Measurements from ENCODE around the gene USP36. TPM values are rescaled to one million over a fixed set of nuclear protein-coding genes. Genes with fewer than 3 reads are reported as not detected.

USP36 gene
- total RNA-seq, 4 donors from 2014 or later: 36.7 to 63.6 (median 45.2) TPM

DNA sequence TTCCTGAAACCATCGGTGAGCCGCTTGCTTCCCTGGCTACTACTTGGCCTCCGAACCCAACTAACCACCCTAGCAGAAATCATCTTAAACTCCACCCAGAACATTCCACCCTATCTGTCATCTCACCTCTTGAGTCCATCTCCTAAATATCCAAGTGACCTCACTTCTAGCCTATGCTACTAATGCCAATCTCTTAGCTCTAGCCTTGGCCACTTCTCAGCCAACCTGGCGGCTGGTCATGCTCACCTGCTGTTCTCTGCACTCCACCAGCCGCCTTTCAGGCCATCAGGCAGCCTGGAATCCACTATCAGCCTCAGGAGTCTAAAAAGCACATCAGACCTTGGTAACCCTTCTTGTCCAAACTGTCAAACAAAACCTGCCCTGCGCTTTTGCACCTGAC lies 46.6 kb downstream of the USP36 start:
- no peak for DNase-seq (ENCODE audit: low spot score in 2 of 2)
- intact Hi-C loops (cut with DNase I; ENCODE audit: low total_unique reads): no loop called here
- no peak overlapping the region for H3K4me3 ChIP-seq (ENCODE audit: low read depth, poor library complexity, severe bottlenecking)
- WGBS, 2 donors: 82 to 87% methylated on average over 6 of the region's 6 CpGs
- no peak for TF ChIP-seq POLR2A (IDR thresholded peaks at IDR 0.05)

DNA sequence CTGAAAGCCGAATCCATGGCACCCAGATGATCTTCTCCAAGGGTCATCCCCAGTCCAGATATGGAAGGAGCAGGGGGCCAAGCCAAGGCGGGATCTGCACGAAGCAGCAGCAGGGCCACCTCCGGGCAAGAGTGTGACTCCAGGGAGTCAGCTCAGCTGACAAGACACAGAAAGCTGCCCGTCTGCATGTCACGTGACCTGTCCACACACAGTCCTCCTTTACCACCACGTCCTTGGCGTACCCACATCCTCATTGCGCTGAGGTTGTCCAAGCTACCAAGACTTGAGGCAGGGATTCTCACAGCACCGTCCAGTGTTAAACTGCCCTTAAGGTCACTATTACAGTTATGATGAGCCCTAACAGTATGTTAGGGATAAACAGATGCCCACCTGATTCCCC lies 47.2 kb downstream of the USP36 start:
- TF ChIP-seq POLR2A (IDR thresholded peaks at IDR 0.05): no peak
- TF ChIP-seq, protein P1, sequence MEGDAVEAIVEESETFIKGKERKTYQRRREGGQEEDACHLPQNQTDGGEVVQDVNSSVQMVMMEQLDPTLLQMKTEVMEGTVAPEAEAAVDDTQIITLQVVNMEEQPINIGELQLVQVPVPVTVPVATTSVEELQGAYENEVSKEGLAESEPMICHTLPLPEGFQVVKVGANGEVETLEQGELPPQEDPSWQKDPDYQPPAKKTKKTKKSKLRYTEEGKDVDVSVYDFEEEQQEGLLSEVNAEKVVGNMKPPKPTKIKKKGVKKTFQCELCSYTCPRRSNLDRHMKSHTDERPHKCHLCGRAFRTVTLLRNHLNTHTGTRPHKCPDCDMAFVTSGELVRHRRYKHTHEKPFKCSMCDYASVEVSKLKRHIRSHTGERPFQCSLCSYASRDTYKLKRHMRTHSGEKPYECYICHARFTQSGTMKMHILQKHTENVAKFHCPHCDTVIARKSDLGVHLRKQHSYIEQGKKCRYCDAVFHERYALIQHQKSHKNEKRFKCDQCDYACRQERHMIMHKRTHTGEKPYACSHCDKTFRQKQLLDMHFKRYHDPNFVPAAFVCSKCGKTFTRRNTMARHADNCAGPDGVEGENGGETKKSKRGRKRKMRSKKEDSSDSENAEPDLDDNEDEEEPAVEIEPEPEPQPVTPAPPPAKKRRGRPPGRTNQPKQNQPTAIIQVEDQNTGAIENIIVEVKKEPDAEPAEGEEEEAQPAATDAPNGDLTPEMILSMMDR (IDR thresholded peaks at IDR 0.05): no peak
- no peak overlapping the region for H3K4me3 ChIP-seq (ENCODE audit: low read depth, poor library complexity, severe bottlenecking)
- 80 to 95% methylated on average over 10 of the region's 10 CpGs for WGBS, 2 donors
- intact Hi-C loops (cut with DNase I; ENCODE audit: low total_unique reads): no loop called here
- no peak for DNase-seq (ENCODE audit: low spot score in 2 of 2)

DNA sequence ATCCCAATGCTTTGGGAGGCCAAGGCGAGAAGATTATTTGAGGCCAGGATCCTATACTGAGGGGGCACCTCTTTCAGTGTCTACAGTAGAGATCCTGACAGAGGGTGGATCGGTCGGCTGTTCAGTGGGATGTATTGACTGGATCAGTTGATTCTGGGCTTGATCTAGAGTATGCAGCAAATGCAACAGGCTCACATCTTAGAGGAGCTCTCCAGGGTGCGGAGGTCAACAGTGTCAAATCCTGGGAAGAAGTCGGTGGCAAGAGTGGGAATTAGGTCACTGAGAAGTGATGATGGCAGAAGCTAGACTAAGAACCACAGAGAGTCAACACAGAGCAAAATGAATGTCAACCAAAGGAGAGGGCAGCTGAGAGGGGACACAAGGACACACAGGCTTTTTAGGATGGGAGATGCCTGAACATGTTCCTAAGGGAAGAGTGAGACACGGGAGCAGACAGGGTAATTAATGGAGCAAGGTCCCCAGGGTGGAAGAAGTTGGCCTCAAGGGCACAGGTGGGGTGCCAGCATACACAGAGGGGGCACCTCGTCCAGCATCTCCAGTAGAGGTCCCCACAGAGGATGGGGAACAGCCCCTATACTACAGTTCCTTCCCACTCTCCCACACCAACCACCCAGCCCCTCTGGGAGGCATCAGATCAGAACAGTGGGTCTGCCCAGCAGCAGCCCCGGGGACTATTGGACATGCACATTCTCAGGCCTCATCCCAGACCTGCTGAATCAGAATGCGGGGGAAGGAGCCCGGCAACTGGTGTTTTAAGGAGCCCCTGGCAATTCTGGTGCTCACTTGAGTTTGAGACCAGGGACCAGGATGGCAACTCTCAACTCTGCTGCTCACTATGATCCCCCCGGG lies 48.5 kb downstream of the USP36 start:
- TF ChIP-seq, protein P1 (IDR thresholded peaks at IDR 0.05): no peak
- no peak for TF ChIP-seq POLR2A (IDR thresholded peaks at IDR 0.05)
- intact Hi-C loops (cut with DNase I; ENCODE audit: low total_unique reads): no loop called here
- no peak overlapping the region for H3K4me3 ChIP-seq (ENCODE audit: low read depth, poor library complexity, severe bottlenecking)
- WGBS, 2 donors: 81 to 83% methylated on average over 11 of the region's 11 CpGs
- DNase-seq (ENCODE audit: low spot score in 2 of 2): no peak

DNA sequence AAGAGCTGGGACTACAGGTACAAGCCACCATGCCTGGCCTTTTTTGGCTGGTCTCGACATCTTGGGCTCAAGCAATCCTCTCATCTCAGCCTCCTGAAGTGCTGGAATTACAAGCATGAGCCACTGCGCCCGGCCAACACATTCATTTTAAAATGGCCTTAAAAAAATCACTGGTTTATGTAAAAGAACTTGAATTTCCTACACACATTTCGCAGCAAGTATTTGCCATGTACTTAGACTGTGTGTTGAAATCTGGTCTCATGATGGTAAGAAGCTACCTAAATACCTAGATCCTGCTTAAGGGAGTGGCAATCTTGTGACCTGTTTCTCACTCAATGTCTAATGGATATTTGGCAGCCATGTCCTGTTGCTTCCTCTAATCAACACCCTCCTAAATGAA lies 50.1 kb downstream of the USP36 start:
- WGBS, 2 donors: 84 to 85% methylated on average over 4 of the region's 4 CpGs
- no peak for DNase-seq (ENCODE audit: low spot score in 2 of 2)
- intact Hi-C loops (cut with DNase I; ENCODE audit: low total_unique reads): no loop called here
- no peak overlapping the region for H3K4me3 ChIP-seq (ENCODE audit: low read depth, poor library complexity, severe bottlenecking)
- TF ChIP-seq POLR2A (IDR thresholded peaks at IDR 0.05): no peak
- TF ChIP-seq, protein P1 (IDR thresholded peaks at IDR 0.05): no peak

DNA sequence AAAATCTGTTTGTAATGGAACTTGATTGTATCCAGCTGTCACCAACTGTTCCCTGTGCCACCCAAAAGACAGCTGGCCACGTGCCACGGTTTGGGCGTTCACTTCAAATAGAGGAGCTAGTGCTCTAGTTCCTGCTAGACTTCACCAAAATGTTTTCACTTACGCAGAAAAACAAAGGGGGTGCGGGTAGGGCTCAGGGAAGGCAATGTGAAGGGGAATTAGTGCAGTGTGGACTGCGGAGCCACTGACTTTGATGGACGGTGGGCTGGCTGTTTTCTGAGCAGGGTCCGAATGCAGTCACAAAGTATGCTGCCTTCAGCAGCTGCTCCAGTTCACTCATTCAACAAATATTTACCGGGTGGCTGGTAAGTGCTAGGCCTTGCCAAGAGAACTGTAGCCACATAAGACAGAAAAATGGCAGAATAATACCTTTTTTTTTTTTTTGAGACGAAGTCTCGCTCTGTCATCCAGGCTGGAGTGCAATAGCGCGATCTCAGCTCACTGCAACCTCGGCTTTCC lies 50.9 kb downstream of the USP36 start:
- no peak overlapping the region for H3K4me3 ChIP-seq (ENCODE audit: low read depth, poor library complexity, severe bottlenecking)
- WGBS, 2 donors: 28 to 49% methylated on average over 14 of the region's 14 CpGs
- no peak for TF ChIP-seq POLR2A (IDR thresholded peaks at IDR 0.05)
- TF ChIP-seq, protein P1 (IDR thresholded peaks at IDR 0.05): no peak
- intact Hi-C loops (cut with DNase I; ENCODE audit: low total_unique reads): no loop called here
- peak; percentile 81 to 96 for DNase-seq (ENCODE audit: low spot score in 2 of 2)

DNA sequence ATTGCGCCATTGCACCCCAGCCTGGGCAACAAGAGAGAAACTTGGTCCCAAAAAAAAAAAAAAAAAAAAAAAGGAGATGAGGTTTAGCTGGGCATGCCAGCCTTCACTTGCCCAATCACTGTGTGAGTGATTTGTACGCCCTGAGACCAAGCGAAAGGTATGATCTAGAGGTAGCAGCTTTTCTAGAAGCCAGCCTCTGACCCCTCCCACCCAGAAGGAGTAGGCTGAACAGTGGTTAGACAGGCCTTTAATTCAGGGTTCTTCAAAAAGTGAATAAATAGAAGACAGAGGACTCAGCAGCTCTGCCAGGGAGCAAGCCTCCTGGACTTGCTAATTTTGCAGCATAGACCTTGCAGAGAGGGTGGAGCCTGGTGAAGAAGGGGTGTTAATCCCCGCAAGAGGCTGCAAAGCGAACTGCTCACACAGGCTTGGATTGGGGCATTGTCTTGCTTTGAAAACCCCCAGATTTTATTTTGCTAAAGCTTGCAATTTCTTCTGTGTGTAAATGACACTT lies 51.4 kb downstream of the USP36 start:
- no peak overlapping the region for H3K4me3 ChIP-seq (ENCODE audit: low read depth, poor library complexity, severe bottlenecking)
- WGBS, 2 donors: 62 to 65% methylated on average over 5 of the region's 5 CpGs
- intact Hi-C loops (cut with DNase I; ENCODE audit: low total_unique reads): no loop called here
- TF ChIP-seq, protein P1 (IDR thresholded peaks at IDR 0.05): no peak
- no peak for TF ChIP-seq POLR2A (IDR thresholded peaks at IDR 0.05)
- DNase-seq (ENCODE audit: low spot score in 2 of 2): no peak

Measured in lower leg skin (tissue), 4 donors.